Measurements from ENCODE around the gene UBR2.
"Not testable (repeated sequence)": the region's sequence is repeated elsewhere in the genome, so short reads cannot be mapped to it uniquely, and the experiment has no call there.

Gene UBR2

GRCh38 chr6:42692137-42692911, 128.5 kb downstream of the UBR2 start:
- DNase-seq (ENCODE audit: low read depth in 2 of 2), result no peak

DNA sequence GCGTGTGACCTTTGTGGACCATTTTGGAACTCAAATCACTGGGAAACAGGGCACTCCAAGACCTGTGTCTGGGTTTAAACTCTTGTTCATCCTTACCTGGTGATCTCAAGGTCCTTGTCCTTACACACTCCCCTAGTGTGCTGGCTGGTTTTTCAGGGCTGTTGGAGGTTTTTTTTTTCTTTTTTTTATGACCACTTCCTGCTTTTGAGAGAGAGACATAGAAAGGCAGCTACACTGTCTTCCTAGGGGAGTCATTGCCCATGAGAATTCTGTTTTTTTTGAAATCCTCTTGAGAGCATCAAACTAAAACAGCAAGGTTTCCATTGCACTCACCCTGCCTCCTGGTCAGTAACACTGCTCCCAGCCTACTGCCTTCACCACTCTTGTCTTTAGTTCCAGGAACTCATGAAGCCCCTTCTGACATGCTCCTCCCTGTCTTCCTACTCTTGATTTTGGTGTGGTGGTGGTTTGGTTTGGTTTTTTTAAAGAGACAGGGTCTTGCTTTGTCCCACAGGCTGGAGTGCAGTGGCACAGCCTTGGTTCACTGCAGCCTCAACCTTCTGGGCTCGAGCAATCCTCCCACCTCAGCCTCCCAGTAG, 130.0 kb downstream of the UBR2 start:
- no peak for DNase-seq (ENCODE audit: low read depth in 2 of 2)

DNA sequence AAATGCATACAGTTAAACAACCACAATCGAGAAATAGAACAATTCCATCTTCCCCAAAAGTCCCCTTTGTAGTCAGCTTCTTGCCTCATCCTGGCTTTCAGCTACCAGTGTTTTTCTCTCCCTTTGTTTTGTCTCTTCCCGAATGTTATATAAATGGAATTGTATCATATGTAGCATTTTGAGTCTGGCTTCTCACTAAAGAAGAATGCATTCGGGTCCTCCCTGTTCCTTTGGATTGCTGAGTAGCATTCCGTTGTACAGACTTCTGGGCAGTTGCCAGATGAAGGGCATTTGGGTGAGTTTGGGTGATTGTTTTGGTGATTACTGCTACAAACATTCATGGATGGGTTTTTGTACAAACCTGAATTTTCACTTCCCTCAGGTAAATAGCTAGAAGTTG, 130.8 kb downstream of the UBR2 start:
- DNase-seq (ENCODE audit: low read depth in 2 of 2), result no peak

DNA sequence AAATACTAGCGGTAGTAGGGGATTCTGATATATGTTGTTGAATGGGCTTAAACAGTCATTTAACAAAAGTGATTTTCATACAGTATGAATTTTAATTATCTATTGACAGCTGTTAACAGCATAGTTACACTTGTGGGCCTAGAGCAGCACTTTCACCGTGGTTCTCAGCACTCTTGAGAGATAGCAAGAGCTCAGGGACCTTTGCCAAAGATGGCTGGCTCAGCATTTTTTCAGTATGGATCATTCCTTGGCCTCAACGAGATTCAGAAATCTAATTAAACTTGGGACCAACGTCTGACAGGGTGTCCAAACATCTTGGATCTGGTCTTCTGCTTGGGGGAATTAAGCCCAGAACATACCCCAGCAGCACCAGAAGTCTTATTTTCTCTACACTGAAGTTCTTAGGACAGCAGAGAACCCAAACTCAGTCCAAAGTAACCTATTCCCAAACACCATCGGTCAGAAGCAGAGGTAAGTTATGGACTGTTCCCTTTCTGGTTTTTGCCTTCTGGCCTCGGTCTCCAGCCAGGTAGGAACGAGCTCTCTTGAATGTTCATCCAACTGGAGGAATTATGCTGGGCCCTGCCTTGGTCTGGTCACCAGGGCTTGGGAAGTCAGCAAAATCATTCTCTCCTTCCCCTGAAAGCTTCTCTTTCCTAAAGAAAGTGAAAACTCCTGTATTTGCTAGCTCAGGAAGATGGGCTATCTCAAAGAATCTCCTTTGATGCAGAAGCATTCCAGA, 132.9 kb downstream of the UBR2 start:
- DNase-seq (ENCODE audit: low read depth in 2 of 2), result no peak

- DNase-seq (ENCODE audit: low read depth in 2 of 2), result no peak
Measured at GRCh38 chr6:42697268-42697655, 133.4 kb downstream of the UBR2 start.

DNA sequence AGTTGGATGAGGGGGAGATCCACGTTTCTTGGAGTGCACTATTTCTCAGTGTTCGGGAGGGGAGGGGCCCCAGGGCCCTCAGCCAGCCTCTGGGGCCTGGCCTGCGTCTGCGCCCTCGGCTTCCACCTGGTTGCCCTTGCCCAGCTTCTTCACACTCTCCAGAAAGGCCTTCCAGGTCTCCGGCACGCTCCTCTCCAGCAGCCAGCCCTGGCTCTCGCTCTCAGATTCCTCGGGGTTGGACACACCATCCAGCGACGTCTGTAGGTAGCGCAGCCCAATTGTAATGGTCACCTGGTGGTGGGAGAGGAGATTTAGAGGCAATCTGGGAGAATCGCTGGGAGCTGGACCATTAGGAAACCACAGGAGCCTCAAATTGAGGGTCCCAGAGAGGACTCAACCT, 134.4 kb downstream of the UBR2 start:
- DNase-seq (ENCODE audit: low read depth in 2 of 2), result no peak

- DNase-seq (ENCODE audit: low read depth in 2 of 2), result no peak
Measured at GRCh38 chr6:42702200-42702599, 138.4 kb downstream of the UBR2 start.

GRCh38 chr6:42702786-42703185, 139.0 kb downstream of the UBR2 start:
- DNase-seq (ENCODE audit: low read depth in 2 of 2), result not testable (repeated sequence)

DNA sequence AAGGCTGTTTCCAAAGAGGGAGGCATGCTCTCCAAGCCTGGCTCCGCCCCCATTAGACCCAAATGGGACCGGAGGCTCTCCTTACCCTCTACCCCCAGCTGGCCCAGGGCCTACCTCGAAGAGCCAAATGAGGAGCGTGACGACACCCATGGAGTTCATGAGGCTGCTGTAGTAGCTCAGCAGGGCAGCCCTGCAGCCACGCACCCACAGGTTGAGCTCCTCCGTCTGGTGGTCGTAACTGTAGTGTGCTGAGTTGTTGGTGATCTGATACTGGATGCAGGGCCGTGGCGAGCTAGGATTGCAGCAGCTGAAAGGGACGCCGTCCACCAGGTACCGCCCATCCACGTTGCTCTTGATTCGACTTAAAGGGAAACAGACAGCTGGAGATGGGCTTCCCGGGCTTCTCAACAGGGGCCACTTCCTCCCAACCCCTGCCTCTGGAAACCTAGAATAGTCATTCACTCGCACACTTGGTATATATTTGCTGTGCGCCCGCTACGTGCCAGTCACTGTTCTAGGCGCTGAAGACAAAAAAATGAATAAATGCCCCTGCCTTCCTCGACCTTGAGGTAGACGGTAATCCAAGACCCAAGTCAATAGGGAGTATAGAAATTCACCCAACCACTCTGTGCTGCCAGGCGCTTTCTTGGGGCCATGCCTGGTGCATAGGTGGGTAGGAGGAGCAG, 140.6 kb downstream of the UBR2 start:
- no peak for DNase-seq (ENCODE audit: low read depth in 2 of 2)

DNA sequence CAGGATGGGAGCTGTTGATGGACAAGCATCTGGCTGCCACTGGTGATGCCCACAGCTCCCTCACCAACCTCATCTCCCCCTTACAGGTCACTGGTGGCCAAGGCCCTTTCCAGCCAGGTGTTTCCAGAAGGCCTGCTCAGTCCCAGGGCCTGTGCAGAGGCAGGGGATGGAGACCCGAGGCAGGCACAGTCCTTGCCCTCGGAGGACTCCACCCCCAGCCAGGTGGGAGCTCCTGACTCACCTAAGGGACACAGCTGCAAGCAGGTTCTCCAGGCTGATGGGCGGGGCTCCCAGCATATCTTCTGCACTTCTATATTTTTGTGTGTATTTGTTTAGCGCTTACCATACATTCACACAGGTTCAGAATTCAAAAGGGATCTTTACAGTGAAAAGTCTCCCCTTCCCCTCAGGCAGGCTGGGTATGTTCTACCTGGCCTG, 141.1 kb downstream of the UBR2 start:
- no peak for DNase-seq (ENCODE audit: low read depth in 2 of 2)

DNA sequence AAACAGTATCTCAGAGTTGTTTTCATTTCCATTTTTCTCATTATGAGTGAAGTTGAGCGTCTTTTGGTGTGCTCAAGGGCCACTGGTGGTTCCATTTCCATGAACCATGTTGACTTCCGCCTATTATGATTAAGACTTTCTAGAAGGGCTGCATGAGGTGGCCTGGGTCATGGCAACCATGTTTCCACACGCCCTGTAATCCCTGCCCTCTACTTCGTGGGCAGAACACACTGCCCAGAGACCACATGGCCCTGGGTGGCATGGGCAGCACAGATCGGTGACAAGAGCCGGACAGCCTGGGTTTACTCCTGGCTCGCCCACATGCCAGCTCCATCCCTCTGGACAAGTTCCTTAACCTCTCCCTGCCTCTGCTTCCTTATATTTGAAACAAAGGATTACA, 143.8 kb downstream of the UBR2 start:
- no peak for DNase-seq (ENCODE audit: low read depth in 2 of 2)

GRCh38 chr6:42708096-42708495, 144.3 kb downstream of the UBR2 start:
- DNase-seq (ENCODE audit: low read depth in 2 of 2), result no peak

DNA sequence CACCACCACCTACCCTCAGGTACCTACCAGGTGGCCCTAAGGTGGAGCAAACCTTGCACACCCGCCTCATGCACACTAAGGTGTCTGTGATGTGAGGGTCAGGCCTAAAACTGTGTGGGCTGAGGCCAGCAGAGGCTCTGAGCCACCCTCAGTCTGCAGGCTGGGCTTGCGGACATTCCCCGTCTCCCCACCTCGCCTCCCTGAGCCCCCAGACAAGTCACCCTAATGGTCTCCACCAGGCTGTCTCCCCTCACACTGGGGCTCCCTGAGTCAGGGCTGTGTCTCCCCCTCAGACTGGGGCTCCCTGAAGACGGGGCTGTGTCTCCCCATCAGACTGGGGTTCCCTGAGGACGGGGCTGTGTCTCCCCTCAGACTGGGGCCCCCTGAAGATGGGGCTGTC, 146.0 kb downstream of the UBR2 start:
- no peak for DNase-seq (ENCODE audit: low read depth in 2 of 2)

GRCh38 chr6:42710316-42710715, 146.5 kb downstream of the UBR2 start:
- no peak for DNase-seq (ENCODE audit: low read depth in 2 of 2)

- DNase-seq (ENCODE audit: low read depth in 2 of 2), result no peak
Measured at GRCh38 chr6:42711930-42712329, 148.1 kb downstream of the UBR2 start.

DNA sequence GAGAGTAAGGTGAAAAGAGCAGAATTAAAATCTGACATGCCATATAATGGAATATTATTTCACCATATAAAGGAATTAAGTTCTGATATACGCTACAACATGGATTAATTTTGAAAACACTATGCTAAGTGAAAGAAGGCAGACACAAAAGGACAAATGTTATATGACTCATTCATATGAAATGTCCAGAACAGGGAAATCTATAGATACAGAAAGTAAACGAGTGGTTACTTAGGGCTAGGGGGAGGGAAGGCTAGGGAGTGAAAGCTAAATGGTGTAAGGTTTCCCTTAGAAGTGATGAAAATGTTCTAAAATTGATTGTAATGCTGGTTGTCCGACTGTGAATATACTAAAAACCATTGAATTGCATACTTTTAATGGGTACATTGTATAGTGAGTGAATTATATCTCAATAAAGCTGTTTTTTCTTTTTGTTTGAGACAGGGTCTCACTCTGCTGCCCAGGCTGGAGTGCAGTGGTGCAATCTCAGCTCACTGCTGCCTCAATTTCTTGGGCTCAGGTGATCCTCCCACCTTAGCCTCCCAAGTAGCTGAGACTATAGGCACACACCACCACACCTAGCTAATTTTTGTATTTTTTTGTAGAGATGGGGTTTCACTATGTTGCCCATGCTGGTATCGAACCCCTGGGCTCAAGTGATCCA, 150.4 kb downstream of the UBR2 start:
- DNase-seq (ENCODE audit: low read depth in 2 of 2), result no peak

- no peak for DNase-seq (ENCODE audit: low read depth in 2 of 2)
Measured at GRCh38 chr6:42715871-42716270, 152.0 kb downstream of the UBR2 start.

DNA sequence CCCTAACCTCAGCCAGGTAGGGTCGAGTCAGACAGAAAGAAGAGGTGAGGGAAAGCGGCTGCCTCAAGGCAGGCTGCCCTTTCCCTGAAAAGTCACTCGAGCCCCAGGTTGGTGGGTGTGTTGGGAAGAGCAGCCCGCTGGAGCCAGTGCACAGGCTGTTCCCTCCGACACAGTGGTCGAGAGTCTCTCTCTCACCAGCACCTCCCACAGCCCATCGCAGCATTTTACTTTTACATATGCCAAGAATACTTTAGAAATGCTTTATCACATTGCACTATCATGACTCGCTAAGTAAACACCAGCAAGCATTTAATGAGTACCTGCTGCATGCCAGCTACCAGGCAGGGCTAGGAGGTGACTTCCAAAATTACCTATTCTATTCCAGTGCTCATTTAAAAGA, 156.9 kb downstream of the UBR2 start:
- no peak for DNase-seq (ENCODE audit: low read depth in 2 of 2)

DNA sequence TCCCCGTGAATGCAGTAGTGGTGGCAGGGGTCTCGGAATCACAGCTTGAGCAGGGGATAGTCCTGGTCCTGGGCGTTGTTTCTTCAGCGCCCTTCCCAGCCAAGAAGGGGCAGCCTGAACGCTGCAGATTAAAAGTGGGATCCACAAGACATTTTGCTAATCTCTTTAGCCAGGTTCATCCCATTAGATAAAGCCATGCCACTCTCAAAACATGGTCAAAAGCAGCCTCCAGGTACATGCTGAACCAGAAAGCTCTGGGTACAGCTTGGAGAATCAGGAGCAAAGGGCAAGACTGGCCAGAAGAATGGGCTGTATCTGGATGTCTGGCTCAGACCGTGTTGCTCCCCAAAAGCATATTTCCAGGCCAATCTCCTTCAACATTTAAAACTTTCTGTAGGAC, 158.7 kb downstream of the UBR2 start, which contains the start of gene PRPH2:
PRPH2 (minus strand) TSS at position 101 of the 400 bp plus-strand sequence. CDS start 263 bp downstream, outside the sequence.
- DNase-seq (ENCODE audit: low read depth in 2 of 2), result no peak

- DNase-seq (ENCODE audit: low read depth in 2 of 2), result no peak
Measured at GRCh38 chr6:42724825-42725224, 161.0 kb downstream of the UBR2 start.

DNA sequence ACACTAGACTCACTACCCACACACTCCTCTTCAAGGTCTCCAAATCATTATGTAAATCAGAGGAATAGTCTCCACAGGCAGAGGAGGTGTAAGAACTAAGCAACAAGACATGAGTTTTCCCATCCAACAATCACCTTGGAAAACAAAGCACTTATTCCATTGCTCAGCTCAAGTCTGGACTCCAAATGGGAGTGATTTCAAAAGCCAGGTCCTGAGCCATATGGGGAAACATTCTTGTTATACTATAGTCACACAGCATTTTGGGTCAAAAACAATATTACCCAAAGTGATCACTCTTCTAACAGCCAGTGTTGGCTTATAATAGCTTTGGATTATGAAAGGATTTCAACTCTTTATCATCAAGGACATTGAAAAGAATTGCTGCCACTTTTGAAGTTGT, 162.2 kb downstream of the UBR2 start:
- DNase-seq (ENCODE audit: low read depth in 2 of 2), result no peak
